Measurements from ENCODE around the gene STAMBP. TPM values are rescaled to one million over a fixed set of nuclear protein-coding genes. Genes with fewer than 3 reads are reported as not detected.
"Not testable (repeated sequence)": the region's sequence is repeated elsewhere in the genome, so short reads cannot be mapped to it uniquely, and the experiment has no call there.

The STAMBP gene
- polyA plus RNA-seq, 1 donor (not counting 4 experiments of a cell fraction or from before 2014, with no cell fraction given): 95.4 TPM

- dilution Hi-C loops (cut with MboI; ENCODE audit: extremely low pct_ligation_motif_present, low sequenced_read_pairs): no loop called here
- H3K4me2 ChIP-seq (ENCODE audit: control insufficient read depth, extremely low read depth, insufficient read depth, low read depth, low read length): no peak overlapping the region
- FAIRE-seq (no peak), DNase-seq (ENCODE audit: low read depth, low spot score) (no peak)
- H3K79me2 ChIP-seq (ENCODE audit: control insufficient read depth, insufficient read depth, low read length): no peaks in the 10 kb centered on the region
- H3K4me3 ChIP-seq (ENCODE audit: control insufficient read depth in 2 of 3, extremely low read depth in 1 of 3, insufficient read depth in 2 of 3, low read depth in 1 of 3, low read length in 3 of 3): no peak overlapping the region
- H3K4me1 ChIP-seq (ENCODE audit: control insufficient read depth, extremely low read depth, insufficient read depth, low read length): no peaks in the 10 kb centered on the region
- no peak overlapping the region for H3K9ac ChIP-seq (ENCODE audit: control insufficient read depth, extremely low read depth, insufficient read depth, low read length)
- TF ChIP-seq, protein P1, sequence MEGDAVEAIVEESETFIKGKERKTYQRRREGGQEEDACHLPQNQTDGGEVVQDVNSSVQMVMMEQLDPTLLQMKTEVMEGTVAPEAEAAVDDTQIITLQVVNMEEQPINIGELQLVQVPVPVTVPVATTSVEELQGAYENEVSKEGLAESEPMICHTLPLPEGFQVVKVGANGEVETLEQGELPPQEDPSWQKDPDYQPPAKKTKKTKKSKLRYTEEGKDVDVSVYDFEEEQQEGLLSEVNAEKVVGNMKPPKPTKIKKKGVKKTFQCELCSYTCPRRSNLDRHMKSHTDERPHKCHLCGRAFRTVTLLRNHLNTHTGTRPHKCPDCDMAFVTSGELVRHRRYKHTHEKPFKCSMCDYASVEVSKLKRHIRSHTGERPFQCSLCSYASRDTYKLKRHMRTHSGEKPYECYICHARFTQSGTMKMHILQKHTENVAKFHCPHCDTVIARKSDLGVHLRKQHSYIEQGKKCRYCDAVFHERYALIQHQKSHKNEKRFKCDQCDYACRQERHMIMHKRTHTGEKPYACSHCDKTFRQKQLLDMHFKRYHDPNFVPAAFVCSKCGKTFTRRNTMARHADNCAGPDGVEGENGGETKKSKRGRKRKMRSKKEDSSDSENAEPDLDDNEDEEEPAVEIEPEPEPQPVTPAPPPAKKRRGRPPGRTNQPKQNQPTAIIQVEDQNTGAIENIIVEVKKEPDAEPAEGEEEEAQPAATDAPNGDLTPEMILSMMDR (optimal IDR thresholded peaks at IDR 0.05 in 1 of 3, IDR thresholded peaks at IDR 0.05 in 1 of 3, conservative IDR thresholded peaks at IDR 0.05 in 1 of 3; ENCODE audit: extremely low read depth in 1 of 3, insufficient read depth in 2 of 3, low read length in 3 of 3): no peak
- no peak for TF ChIP-seq EZH2 (IDR thresholded peaks at IDR 0.05; ENCODE audit: low read length)
- no peaks in the 10 kb centered on the region for H3K9me1 ChIP-seq (ENCODE audit: control insufficient read depth, extremely low read depth, insufficient read depth, low read length)
- no peaks in the 10 kb centered on the region for H3K27me3 ChIP-seq (ENCODE audit: control insufficient read depth, extremely low read depth, insufficient read depth, low read length)
- H3K9me3 ChIP-seq (ENCODE audit: control insufficient read depth, low read depth, low read length): no peaks in the 10 kb centered on the region
- no peaks in the 10 kb centered on the region for H3K36me3 ChIP-seq (ENCODE audit: control insufficient read depth in 2 of 2, extremely low read depth in 1 of 2, insufficient read depth in 2 of 2, low read length in 2 of 2)
- H2AFZ ChIP-seq (ENCODE audit: control insufficient read depth, low read length): no peak overlapping the region
- no peaks in the 10 kb centered on the region for H4K20me1 ChIP-seq (ENCODE audit: control insufficient read depth, extremely low read depth, insufficient read depth, low read length)
- no peak overlapping the region for H3K27ac ChIP-seq (ENCODE audit: control insufficient read depth, insufficient read depth, low read length)
These were observed 73.5 kb downstream of the STAMBP start for GRCh38 chr2:73902284-73902683.

GRCh38 chr2:73903313-73903712, 74.6 kb downstream of the STAMBP start:
- Histone ChIP-seq H4K20me1 (ENCODE audit: control insufficient read depth, extremely low read depth, insufficient read depth, low read length) (no peaks in the 10 kb centered on the region), H3K4me1 (ENCODE audit: control insufficient read depth, extremely low read depth, insufficient read depth, low read length) (no peaks in the 10 kb centered on the region), H3K9ac (ENCODE audit: control insufficient read depth, extremely low read depth, insufficient read depth, low read length) (no peak overlapping the region), H3K36me3 (ENCODE audit: control insufficient read depth in 2 of 2, extremely low read depth in 1 of 2, insufficient read depth in 2 of 2, low read length in 2 of 2) (no peaks in the 10 kb centered on the region), H3K79me2 (ENCODE audit: control insufficient read depth, insufficient read depth, low read length) (no peaks in the 10 kb centered on the region), H3K27me3 (ENCODE audit: control insufficient read depth, extremely low read depth, insufficient read depth, low read length) (no peaks in the 10 kb centered on the region), H2AFZ (ENCODE audit: control insufficient read depth, low read length) (no peak overlapping the region), H3K4me2 (ENCODE audit: control insufficient read depth, extremely low read depth, insufficient read depth, low read depth, low read length) (no peak overlapping the region), H3K9me3 (ENCODE audit: control insufficient read depth, low read depth, low read length) (no peaks in the 10 kb centered on the region), H3K27ac (ENCODE audit: control insufficient read depth, insufficient read depth, low read length) (no peak overlapping the region), H3K4me3 (ENCODE audit: control insufficient read depth in 2 of 3, extremely low read depth in 1 of 3, insufficient read depth in 2 of 3, low read depth in 1 of 3, low read length in 3 of 3) (no peak overlapping the region), H3K9me1 (ENCODE audit: control insufficient read depth, extremely low read depth, insufficient read depth, low read length) (no peaks in the 10 kb centered on the region)
- DNase-seq (ENCODE audit: low read depth, low spot score): no peak
- TF ChIP-seq EZH2 (IDR thresholded peaks at IDR 0.05; ENCODE audit: low read length): no peak
- TF ChIP-seq, protein P1 (optimal IDR thresholded peaks at IDR 0.05 in 1 of 3, IDR thresholded peaks at IDR 0.05 in 1 of 3, conservative IDR thresholded peaks at IDR 0.05 in 1 of 3; ENCODE audit: extremely low read depth in 1 of 3, insufficient read depth in 2 of 3, low read length in 3 of 3): no peak
- dilution Hi-C loops (cut with MboI; ENCODE audit: extremely low pct_ligation_motif_present, low sequenced_read_pairs): no loop called here
- FAIRE-seq: no peak

- dilution Hi-C loops (cut with MboI; ENCODE audit: extremely low pct_ligation_motif_present, low sequenced_read_pairs); H4K20me1 ChIP-seq (ENCODE audit: control insufficient read depth, extremely low read depth, insufficient read depth, low read length); H3K4me3 ChIP-seq (ENCODE audit: control insufficient read depth in 2 of 3, extremely low read depth in 1 of 3, insufficient read depth in 2 of 3, low read depth in 1 of 3, low read length in 3 of 3); H3K79me2 ChIP-seq (ENCODE audit: control insufficient read depth, insufficient read depth, low read length); H3K4me1 ChIP-seq (ENCODE audit: control insufficient read depth, extremely low read depth, insufficient read depth, low read length); H3K27ac ChIP-seq (ENCODE audit: control insufficient read depth, insufficient read depth, low read length); H3K4me2 ChIP-seq (ENCODE audit: control insufficient read depth, extremely low read depth, insufficient read depth, low read depth, low read length); H3K9ac ChIP-seq (ENCODE audit: control insufficient read depth, extremely low read depth, insufficient read depth, low read length); FAIRE-seq; H3K27me3 ChIP-seq (ENCODE audit: control insufficient read depth, extremely low read depth, insufficient read depth, low read length); DNase-seq (ENCODE audit: low read depth, low spot score); H2AFZ ChIP-seq (ENCODE audit: control insufficient read depth, low read length); H3K36me3 ChIP-seq (ENCODE audit: control insufficient read depth in 2 of 2, extremely low read depth in 1 of 2, insufficient read depth in 2 of 2, low read length in 2 of 2); H3K9me1 ChIP-seq (ENCODE audit: control insufficient read depth, extremely low read depth, insufficient read depth, low read length); H3K9me3 ChIP-seq (ENCODE audit: control insufficient read depth, low read depth, low read length): not testable (repeated sequence)
These were observed 75.3 kb downstream of the STAMBP start for GRCh38 chr2:73903949-73904613.
